ENCODE measurements around the gene ELMO1.

DNA sequence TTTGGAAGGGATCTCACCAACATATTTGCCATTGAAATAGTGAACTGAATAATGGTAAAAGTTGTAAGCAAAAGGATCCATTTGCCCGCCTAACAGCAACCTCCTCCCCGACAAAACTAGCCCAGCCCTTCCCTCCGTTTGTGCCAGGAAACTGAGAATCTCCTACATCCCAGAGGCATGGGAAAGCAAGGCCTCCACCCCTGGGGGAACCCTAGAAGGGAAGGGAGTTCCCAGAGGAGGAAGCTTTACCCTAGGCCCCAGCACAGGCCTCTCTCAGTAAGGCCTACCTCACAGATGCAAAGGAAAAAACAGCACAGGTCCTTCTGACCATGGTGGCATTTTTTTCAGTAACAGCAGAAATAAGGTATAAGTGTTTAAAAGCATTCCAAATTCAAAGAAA, 229.7 kb downstream of the ELMO1 start:
- TF ChIP-seq, protein P1, sequence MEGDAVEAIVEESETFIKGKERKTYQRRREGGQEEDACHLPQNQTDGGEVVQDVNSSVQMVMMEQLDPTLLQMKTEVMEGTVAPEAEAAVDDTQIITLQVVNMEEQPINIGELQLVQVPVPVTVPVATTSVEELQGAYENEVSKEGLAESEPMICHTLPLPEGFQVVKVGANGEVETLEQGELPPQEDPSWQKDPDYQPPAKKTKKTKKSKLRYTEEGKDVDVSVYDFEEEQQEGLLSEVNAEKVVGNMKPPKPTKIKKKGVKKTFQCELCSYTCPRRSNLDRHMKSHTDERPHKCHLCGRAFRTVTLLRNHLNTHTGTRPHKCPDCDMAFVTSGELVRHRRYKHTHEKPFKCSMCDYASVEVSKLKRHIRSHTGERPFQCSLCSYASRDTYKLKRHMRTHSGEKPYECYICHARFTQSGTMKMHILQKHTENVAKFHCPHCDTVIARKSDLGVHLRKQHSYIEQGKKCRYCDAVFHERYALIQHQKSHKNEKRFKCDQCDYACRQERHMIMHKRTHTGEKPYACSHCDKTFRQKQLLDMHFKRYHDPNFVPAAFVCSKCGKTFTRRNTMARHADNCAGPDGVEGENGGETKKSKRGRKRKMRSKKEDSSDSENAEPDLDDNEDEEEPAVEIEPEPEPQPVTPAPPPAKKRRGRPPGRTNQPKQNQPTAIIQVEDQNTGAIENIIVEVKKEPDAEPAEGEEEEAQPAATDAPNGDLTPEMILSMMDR (IDR thresholded peaks at IDR 0.05), result no peak
- TF ChIP-seq POLR2A (IDR thresholded peaks at IDR 0.05), result no peak

Data from transverse colon (tissue), 3 donors.